Fibroblast of skin of scalp (primary cell): ENCODE measurements around the gene RDX.
"Not testable (repeated sequence)": the region's sequence is repeated elsewhere in the genome, so short reads cannot be mapped to it uniquely, and the experiment has no call there.

Experiments used
- DNase-seq: peaks from one replicate; pipeline ENCODE4 v3.0.0-alpha.2; 2013

The RDX gene

GRCh38 chr11:110269996-110270395 is 26.4 kb downstream of the RDX start:
- no peak for DNase-seq

GRCh38 chr11:110268441-110268840 is 28.0 kb downstream of the RDX start:
- DNase-seq = no peak

DNA sequence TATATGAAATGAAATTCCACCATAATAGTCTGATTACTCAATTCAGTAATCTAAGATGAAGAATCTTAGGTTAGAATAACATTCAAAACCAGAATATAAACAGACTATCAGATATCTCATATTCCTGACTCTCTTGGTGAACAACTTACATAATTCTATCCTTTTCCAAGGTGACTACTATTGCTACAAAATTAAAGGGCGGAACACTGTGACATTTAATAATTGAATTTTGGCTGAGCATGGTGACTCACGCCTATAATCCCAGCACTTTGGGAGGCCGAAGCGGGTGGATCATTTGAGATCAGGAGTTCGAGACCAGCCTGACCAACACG is 34.4 kb downstream of the RDX start:
- no peak for DNase-seq

DNA sequence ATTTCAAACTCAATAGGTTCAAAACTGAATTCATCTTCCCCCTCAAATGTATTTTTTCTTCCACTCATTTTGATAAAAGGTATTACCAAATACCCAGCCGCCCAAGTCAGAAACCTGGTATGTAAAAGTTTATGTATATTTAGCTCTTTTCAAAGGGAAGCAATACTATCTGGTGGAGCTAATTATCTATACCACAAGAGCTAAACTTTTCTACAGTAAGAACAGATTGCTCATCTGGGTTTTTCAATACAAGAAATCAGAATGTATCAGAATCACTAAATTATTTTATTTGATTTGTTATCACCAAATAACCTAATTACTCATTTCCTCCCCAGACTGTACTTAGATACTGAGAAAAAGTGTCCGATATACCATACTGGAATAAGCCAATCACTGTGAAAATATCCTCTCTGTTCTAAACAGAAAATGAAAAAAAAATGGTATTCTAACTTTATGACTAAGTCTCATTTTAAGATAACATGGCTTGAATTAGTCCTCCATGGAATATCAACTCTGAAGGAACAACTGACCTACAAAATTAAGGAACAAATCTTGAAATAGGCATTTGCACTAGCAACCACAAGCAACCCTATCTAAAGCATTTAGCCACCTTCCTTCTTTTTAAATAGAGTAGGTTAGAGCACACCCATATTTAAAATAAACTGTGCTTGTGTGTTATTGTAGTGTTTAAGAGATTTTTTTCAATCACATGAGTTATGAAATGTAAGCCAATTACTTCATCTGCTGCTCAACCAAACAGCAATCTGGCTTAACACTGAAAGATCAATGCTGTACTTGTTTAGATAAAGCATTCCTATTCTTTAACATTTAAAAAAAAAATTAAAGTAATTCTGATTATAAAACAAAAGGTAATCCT is 35.0 kb downstream of the RDX start:
- no peak for DNase-seq

GRCh38 chr11:110253525-110253924 is 42.9 kb downstream of the RDX start:
- no peak for DNase-seq

DNA sequence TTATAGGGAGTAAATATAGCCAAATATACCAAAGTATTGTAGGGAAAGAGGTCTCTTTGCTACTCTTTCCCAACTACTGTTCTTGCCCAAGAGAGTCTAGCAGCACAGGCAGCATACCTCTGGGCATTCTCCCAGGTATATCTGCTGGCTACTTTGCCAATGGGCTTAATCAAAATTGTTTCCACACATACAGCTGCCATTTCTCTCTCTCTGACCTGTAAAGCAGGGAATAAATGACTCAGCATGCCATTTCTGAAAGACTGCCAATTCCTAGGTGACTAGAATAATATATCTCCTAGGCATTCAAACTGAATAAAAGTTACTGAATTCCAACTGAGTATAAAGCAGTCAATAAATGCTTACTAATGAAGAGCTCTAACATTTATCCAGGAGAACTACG is 44.6 kb downstream of the RDX start:
- peak; percentile 17 for DNase-seq

DNA sequence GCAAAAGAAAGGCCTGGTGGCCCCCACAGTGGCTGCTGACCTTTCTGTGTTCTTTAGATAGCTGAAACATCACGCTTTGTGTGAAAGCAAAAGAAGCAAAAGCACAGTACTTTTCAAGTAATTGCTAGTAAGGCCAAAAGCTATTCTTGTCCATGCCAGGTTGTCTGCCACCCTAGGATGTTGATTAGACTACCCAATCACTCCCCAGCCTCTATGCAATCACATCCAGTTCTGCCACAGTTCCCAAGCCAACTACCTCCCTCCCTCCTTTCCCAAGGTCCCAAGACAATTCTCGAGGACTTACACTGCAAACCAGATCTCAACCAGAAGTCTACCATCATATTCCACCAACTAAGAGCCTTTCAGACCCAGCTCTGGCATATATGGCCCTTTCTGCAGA is 46.2 kb downstream of the RDX start:
- no peak for DNase-seq

GRCh38 chr11:110249766-110250165 is 46.6 kb downstream of the RDX start:
- no peak for DNase-seq

GRCh38 chr11:110249066-110249465 is 47.3 kb downstream of the RDX start:
- no peak for DNase-seq

DNA sequence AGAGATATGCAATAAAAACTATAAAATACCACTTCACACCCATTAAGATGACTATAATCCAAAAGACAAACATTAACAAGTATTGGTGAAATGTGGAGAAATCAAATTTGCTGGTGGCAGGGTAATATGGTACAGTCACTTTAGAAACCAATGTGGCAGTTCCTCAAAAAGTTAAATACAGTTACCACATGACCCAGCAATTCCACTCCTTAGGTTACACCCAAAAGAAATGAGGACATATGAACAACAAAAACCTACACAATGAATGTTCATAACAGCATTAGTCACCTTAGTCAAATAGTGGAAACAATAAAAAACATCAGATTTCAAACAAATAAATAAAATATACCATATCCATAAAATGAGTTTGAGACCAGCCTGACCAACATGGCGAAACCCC is 52.6 kb downstream of the RDX start:
- no peak for DNase-seq

DNA sequence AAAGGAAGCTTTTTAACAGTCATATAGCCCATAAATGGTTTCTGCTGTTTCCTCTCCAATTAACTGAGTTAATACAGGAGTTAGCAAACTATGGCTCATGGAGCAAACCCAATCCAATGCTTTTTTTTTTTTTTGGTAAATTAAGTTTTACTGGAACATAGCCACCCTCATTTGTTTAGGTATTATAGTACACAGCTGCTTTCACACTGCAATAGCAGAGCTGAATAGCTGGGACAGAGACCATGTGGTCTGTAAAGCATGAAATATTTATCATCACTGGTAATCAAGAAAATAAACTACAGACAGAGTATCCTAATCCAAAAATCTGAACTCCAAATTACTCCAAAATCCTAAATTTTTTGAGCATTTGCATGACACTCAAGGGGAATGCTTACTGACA is 53.7 kb downstream of the RDX start:
- DNase-seq = no peak

- DNase-seq = no peak
Measured at GRCh38 chr11:110242188-110242587, 54.2 kb downstream of the RDX start.

DNA sequence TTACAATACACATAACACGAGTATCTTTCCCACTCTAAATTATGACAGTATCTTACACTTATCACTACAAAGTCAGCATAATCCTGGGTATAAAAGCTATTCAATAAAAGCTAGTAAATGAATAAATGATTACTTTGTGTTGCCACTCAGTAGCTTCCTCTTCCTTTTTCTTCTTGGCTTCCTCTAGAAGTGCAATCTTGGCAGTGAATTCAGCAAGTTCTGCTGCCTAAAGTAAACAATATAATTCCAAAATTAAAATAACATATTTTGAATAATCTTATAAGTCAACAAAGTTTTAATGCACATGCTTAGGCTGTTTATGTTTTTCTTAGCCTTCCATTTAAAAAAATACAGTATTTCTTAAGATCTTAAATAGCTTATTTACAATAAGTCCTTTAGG is 60.4 kb downstream of the RDX start:
- no peak for DNase-seq

DNA sequence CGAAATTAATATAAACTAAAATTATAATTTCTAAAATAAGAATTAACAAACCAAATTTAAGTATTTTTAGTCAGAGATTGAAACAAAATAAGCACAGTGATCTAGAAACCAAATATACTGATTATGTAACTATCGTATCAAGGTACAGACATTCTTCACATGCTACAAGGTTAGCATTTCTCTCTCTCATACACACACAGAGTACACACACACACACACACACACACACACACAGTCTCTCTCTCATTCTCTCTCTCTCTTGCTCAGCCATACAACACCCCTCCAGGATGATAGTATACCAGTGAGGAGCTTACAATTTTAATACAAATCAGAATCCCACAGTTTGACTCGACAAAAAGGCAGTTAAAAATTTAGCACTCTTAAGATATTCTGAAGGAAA is 66.0 kb downstream of the RDX start:
- DNase-seq = no peak

GRCh38 chr11:110219006-110219785 is 77.2 kb downstream of the RDX start:
- DNase-seq = peak; percentile 28

DNA sequence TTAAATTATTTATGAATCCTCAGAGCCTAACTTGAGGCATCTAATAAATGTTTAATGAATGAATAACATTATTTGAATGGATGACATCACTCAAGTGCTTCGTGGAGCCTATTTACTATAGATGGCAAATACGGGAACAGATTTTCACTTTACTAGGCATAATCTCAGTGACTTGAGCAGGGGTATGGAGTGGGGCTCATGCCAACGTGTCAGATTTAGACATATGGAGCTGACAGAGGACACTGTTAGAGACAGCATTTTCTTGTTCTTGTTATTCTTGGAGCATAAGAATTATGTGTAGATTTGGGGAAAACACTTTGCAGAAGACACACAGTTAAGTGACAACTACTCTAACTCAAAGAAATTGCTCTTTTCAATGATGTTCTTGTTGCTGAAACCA is 78.5 kb downstream of the RDX start:
- no peak for DNase-seq

DNA sequence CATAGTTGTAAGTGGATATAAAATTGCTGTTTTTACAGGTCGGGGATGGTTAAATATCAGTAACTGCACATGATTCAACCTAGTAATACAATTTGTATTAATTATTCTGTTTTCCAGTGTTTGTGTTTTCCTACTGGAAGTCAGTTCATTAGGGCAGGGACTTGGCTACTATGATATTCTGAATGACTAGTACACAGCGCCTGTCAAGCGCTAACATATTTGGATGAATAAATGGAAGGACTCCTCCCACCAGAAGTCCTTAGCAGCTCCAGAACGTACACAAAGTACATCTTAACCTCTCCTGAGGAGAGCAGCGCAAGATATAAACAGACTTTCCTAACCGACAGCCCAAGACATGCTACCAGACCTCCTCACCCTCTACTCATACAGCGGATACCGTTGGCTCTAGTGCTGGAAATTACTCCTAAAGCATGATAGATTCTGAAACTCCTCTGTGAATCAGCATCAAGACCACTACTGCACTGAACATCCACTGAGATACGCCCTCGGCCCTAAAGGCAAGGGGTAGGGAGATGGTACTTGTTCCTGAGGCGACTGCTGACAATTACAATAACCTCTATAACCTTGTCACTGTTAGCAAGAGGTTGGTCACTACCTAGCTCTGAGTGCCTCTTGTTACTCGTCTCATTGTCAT is 79.1 kb downstream of the RDX start:
- no peak for DNase-seq

GRCh38 chr11:110209313-110209694 is 87.1 kb downstream of the RDX start:
- DNase-seq = not testable (repeated sequence)

DNA sequence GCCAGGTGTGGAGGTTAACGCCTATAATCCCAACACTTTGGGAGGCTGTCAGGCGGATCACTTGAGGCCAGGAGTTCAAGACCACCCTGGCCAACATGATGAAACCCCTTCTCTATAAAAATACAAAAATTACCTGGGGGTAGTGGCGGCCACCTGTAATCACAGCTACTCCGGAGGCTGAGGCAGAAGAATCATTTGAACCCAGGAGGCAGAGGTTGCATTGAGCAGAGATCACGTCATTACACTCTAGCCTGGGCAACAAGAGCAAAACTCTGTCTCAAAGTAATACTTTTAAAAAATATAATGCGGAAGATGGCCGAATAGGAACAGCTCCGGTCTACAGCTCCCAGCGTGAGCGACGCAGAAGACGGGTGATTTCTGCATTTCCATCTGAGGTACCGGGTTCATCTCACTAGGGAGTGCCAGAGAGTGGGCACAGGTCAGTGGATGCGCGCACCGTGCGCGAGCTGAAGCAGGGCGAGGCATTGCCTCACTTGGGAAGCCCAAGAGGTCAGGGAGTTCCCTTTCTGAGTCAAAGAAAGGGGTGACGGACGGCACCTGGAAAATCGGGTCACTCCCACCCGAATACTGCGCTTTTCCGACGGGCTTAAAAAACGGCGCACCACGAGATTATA is 87.6 kb downstream of the RDX start:
- DNase-seq = not testable (repeated sequence)

DNA sequence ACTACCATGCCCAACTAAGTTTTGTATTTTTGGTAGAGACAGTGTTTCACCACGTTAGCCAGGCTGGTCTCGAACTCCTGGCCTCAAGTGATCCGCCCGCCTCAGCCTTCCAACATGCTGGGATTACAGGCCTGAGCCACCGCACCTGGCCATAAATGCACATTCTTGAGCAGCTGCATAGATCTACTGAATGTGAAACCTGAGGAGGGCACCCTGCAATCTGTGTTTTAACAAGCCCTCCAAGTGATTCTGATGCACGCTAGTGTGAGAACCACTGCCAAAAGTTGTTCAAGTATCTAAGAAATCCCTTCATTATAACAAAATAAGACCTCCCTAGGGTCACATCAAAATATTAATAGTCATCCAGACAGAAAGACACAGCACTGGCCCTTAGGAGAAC is 89.3 kb downstream of the RDX start:
- no peak for DNase-seq

- DNase-seq = no peak
Measured at GRCh38 chr11:110200836-110201235, 95.6 kb downstream of the RDX start.

- DNase-seq = no peak
Measured at GRCh38 chr11:110200241-110200640, 96.2 kb downstream of the RDX start.
